ENCODE measurements around the gene UROC1.

GRCh38 chr3:126445506-126445905, 72.1 kb downstream of the UROC1 start:
- TF ChIP-seq CTCF (IDR thresholded peaks at IDR 0.05) (no peak), ZFX (IDR thresholded peaks at IDR 0.05; ENCODE audit: borderline replicate concordance) (no peak)

Data from 22Rv1 (cell line).